Measurements from ENCODE around the gene SOWAHC. TPM values are rescaled to one million over a fixed set of nuclear protein-coding genes. Genes with fewer than 3 reads are reported as not detected.
"Not testable (repeated sequence)": the region's sequence is repeated elsewhere in the genome, so short reads cannot be mapped to it uniquely, and the experiment has no call there.

Gene SOWAHC
- polyA plus RNA-seq = under 1 TPM in 1 of 3 donors, not detected in 2; 0.18 TPM

- H3K27ac Mint-ChIP-seq = peak within 1 kb of the TSS in 3 of 6 donors; percentile 45 to 53 (median 49)
Measured at GRCh38 chr2:109613922-109614714, at the start of gene SOWAHC, which contains the start of gene SEPTIN10. Gene SOWAHC (plus strand): TSS chr2:109614364. CDS start chr2:109614490, 126 bp downstream. Gene SEPTIN10 (minus strand): TSS chr2:109613966. CDS start chr2:109613827, 139 bp downstream.

GRCh38 chr2:109575373-109575772 is 38.8 kb upstream of the SOWAHC start:
- Mint-ChIP-seq H3K4me1 (no peaks in the 10 kb centered on the region), H3K36me3 (no peaks in the 10 kb centered on the region), H3K27me3 (ENCODE audit: low read depth in 3 of 3) (peaks cover 2 to 12% (median 3%) of the 10 kb centered on the region in 3 donors), H3K27ac (no peak overlapping the region), H3K9me3 (no peaks in the 10 kb centered on the region), H3K4me3 (no peak overlapping the region)
- no peak for DNase-seq

More at GRCh38 chr2:109613922-109614714, at the start of gene SOWAHC, which contains the start of gene SEPTIN10:
- Mint-ChIP-seq H3K4me1 (peaks cover 12 to 20% of the 10 kb centered on the region in 2 donors), H3K4me3 (peak within 1 kb of the TSS; percentile 85 to 89 (median 86)), H3K9me3 (peaks cover 0 to 17% (median 4%) of the 10 kb centered on the region in 6 donors), H3K36me3 (no peaks in the 10 kb centered on the region), H3K27me3 (ENCODE audit: low read depth in 3 of 3) (peaks cover 30 to 43% (median 33%) of the 10 kb centered on the region in 3 donors)
- DNase-seq = peak; percentile 71 to 77 (median 77)

GRCh38 chr2:109577630-109578029 is 36.5 kb upstream of the SOWAHC start:
- not testable (repeated sequence) for H3K4me1 Mint-ChIP-seq; H3K27me3 Mint-ChIP-seq (ENCODE audit: low read depth in 3 of 3); H3K4me3 Mint-ChIP-seq; H3K36me3 Mint-ChIP-seq; DNase-seq; H3K27ac Mint-ChIP-seq; H3K9me3 Mint-ChIP-seq

GRCh38 chr2:109582928-109583895 is 31.0 kb upstream of the SOWAHC start:
- H3K4me3 Mint-ChIP-seq = no peak overlapping the region
- no peak for DNase-seq
- no peaks in the 10 kb centered on the region for H3K36me3 Mint-ChIP-seq
- H3K4me1 Mint-ChIP-seq = no peaks in the 10 kb centered on the region
- no peak overlapping the region for H3K27ac Mint-ChIP-seq
- H3K9me3 Mint-ChIP-seq = peaks cover 0 to 4% (median 0%) of the 10 kb centered on the region in 6 donors
- H3K27me3 Mint-ChIP-seq (ENCODE audit: low read depth in 3 of 3) = peaks cover 0 to 8% (median 4%) of the 10 kb centered on the region in 3 donors

GRCh38 chr2:109586687-109587086 is 27.5 kb upstream of the SOWAHC start:
- H3K4me1 Mint-ChIP-seq = no peaks in the 10 kb centered on the region
- no peak for DNase-seq
- H3K27ac Mint-ChIP-seq = no peak overlapping the region
- peaks cover 0 to 4% (median 0%) of the 10 kb centered on the region in 6 donors for H3K9me3 Mint-ChIP-seq
- H3K36me3 Mint-ChIP-seq = no peaks in the 10 kb centered on the region
- H3K4me3 Mint-ChIP-seq = no peak overlapping the region
- H3K27me3 Mint-ChIP-seq (ENCODE audit: low read depth in 3 of 3) = peaks cover 0 to 11% (median 7%) of the 10 kb centered on the region in 3 donors

- Mint-ChIP-seq H3K4me3 (no peak overlapping the region), H3K4me1 (no peaks in the 10 kb centered on the region), H3K27ac (no peak overlapping the region), H3K9me3 (peaks cover 0 to 2% (median 0%) of the 10 kb centered on the region in 6 donors), H3K36me3 (no peaks in the 10 kb centered on the region), H3K27me3 (ENCODE audit: low read depth in 3 of 3) (peaks cover 0 to 7% (median 5%) of the 10 kb centered on the region in 3 donors)
- DNase-seq = no peak
Measured at GRCh38 chr2:109591206-109591605, 23.0 kb upstream of the SOWAHC start.

- Mint-ChIP-seq H3K4me1 (no peaks in the 10 kb centered on the region), H3K4me3 (no peak overlapping the region), H3K36me3 (no peaks in the 10 kb centered on the region), H3K27ac (no peak overlapping the region), H3K27me3 (ENCODE audit: low read depth in 3 of 3) (peaks cover 0 to 6% (median 5%) of the 10 kb centered on the region in 3 donors), H3K9me3 (no peaks in the 10 kb centered on the region)
- no peak for DNase-seq
Measured at GRCh38 chr2:109592905-109593304, 21.3 kb upstream of the SOWAHC start.

- no peak for DNase-seq
- H3K27ac Mint-ChIP-seq = no peak overlapping the region
Measured at GRCh38 chr2:109594246-109594885, 19.8 kb upstream of the SOWAHC start.

GRCh38 chr2:109595644-109596043 is 18.5 kb upstream of the SOWAHC start:
- Mint-ChIP-seq H3K4me1 (no peaks in the 10 kb centered on the region), H3K27ac (no peak overlapping the region), H3K36me3 (no peaks in the 10 kb centered on the region), H3K9me3 (peaks cover 0 to 5% (median 0%) of the 10 kb centered on the region in 6 donors), H3K4me3 (no peak overlapping the region), H3K27me3 (ENCODE audit: low read depth in 3 of 3) (peaks cover 0 to 6% (median 3%) of the 10 kb centered on the region in 3 donors)
- DNase-seq = no peak

More at GRCh38 chr2:109594246-109594885, 19.8 kb upstream of the SOWAHC start:
- no peaks in the 10 kb centered on the region for H3K4me1 Mint-ChIP-seq
- no peaks in the 10 kb centered on the region for H3K36me3 Mint-ChIP-seq
- H3K4me3 Mint-ChIP-seq = no peak overlapping the region
- H3K9me3 Mint-ChIP-seq = no peaks in the 10 kb centered on the region
- peaks cover 0 to 6% (median 3%) of the 10 kb centered on the region in 3 donors for H3K27me3 Mint-ChIP-seq (ENCODE audit: low read depth in 3 of 3)

GRCh38 chr2:109597283-109597682 is 16.9 kb upstream of the SOWAHC start:
- Mint-ChIP-seq H3K36me3 (no peaks in the 10 kb centered on the region), H3K4me1 (no peaks in the 10 kb centered on the region), H3K27ac (no peak overlapping the region), H3K4me3 (no peak overlapping the region), H3K9me3 (peaks cover 0 to 5% (median 0%) of the 10 kb centered on the region in 6 donors), H3K27me3 (ENCODE audit: low read depth in 3 of 3) (peaks cover 3% of the 10 kb centered on the region in 3 donors)
- no peak for DNase-seq

GRCh38 chr2:109601783-109602182 is 12.4 kb upstream of the SOWAHC start:
- Mint-ChIP-seq H3K9me3 (peaks cover 0 to 5% (median 0%) of the 10 kb centered on the region in 6 donors), H3K27ac (no peak overlapping the region)
- DNase-seq = no peak

GRCh38 chr2:109602617-109603188 is 11.5 kb upstream of the SOWAHC start:
- H3K4me1 Mint-ChIP-seq = no peaks in the 10 kb centered on the region
- DNase-seq = no peak
- no peak overlapping the region for H3K27ac Mint-ChIP-seq
- peaks cover 0 to 5% (median 0%) of the 10 kb centered on the region in 6 donors for H3K9me3 Mint-ChIP-seq
- H3K36me3 Mint-ChIP-seq = no peaks in the 10 kb centered on the region
- peaks cover 5 to 6% (median 5%) of the 10 kb centered on the region in 3 donors for H3K27me3 Mint-ChIP-seq (ENCODE audit: low read depth in 3 of 3)
- no peak overlapping the region for H3K4me3 Mint-ChIP-seq

More at GRCh38 chr2:109601783-109602182, 12.4 kb upstream of the SOWAHC start:
- no peak overlapping the region for H3K4me3 Mint-ChIP-seq
- no peaks in the 10 kb centered on the region for H3K36me3 Mint-ChIP-seq
- H3K27me3 Mint-ChIP-seq (ENCODE audit: low read depth in 3 of 3) = peaks cover 3 to 6% (median 5%) of the 10 kb centered on the region in 3 donors
- no peaks in the 10 kb centered on the region for H3K4me1 Mint-ChIP-seq

GRCh38 chr2:109604597-109604996 is 9.6 kb upstream of the SOWAHC start:
- Mint-ChIP-seq H3K4me1 (no peaks in the 10 kb centered on the region), H3K36me3 (no peaks in the 10 kb centered on the region), H3K27ac (no peak overlapping the region), H3K27me3 (ENCODE audit: low read depth in 3 of 3) (peaks cover 4 to 9% (median 9%) of the 10 kb centered on the region in 3 donors), H3K4me3 (no peak overlapping the region), H3K9me3 (peaks cover 0 to 5% (median under 1%) of the 10 kb centered on the region in 6 donors)
- DNase-seq = no peak
